T-helper 9 cell (primary cell): ENCODE data around the gene SESN1.

ENCODE experiments used
- DNase-seq: peaks from one replicate; pipeline ENCODE4 v3.0.0-alpha.2; 2020

The SESN1 gene

GRCh38 chr6:109058620-109059019 is 36.0 kb downstream of the SESN1 start:
- no peak for DNase-seq

- no peak for DNase-seq
Observed at GRCh38 chr6:109056661-109057060, 38.0 kb downstream of the SESN1 start.

- no peak for DNase-seq
Observed at GRCh38 chr6:109055771-109056235, 38.8 kb downstream of the SESN1 start.

GRCh38 chr6:109053336-109053735 is 41.3 kb downstream of the SESN1 start:
- DNase-seq: no peak

- DNase-seq: no peak
Observed at GRCh38 chr6:109052852-109053251, 41.8 kb downstream of the SESN1 start.

GRCh38 chr6:109052018-109052651 is 42.5 kb downstream of the SESN1 start:
- DNase-seq: no peak

GRCh38 chr6:109051301-109052017 is 43.2 kb downstream of the SESN1 start:
- DNase-seq: no peak

- no peak for DNase-seq
Observed at GRCh38 chr6:109050447-109051102, 44.1 kb downstream of the SESN1 start.

- DNase-seq: no peak
Observed at GRCh38 chr6:109050012-109050411, 44.6 kb downstream of the SESN1 start.

GRCh38 chr6:109048670-109049415 is 45.8 kb downstream of the SESN1 start:
- DNase-seq: no peak

GRCh38 chr6:109048176-109048575 is 46.5 kb downstream of the SESN1 start:
- DNase-seq: no peak

GRCh38 chr6:109045493-109045892 is 49.2 kb downstream of the SESN1 start:
- DNase-seq: no peak

- DNase-seq: no peak
Observed at GRCh38 chr6:109039795-109040194, 54.9 kb downstream of the SESN1 start.

GRCh38 chr6:109038837-109039398 is 55.7 kb downstream of the SESN1 start:
- no peak for DNase-seq

GRCh38 chr6:109036574-109037294 is 57.9 kb downstream of the SESN1 start:
- no peak for DNase-seq

GRCh38 chr6:109034526-109034925 is 60.1 kb downstream of the SESN1 start:
- DNase-seq: no peak

GRCh38 chr6:109033655-109034054 is 61.0 kb downstream of the SESN1 start:
- DNase-seq: no peak

- DNase-seq: no peak
Observed at GRCh38 chr6:109031416-109031815, 63.2 kb downstream of the SESN1 start.

GRCh38 chr6:109029313-109029712 is 65.3 kb downstream of the SESN1 start:
- no peak for DNase-seq

- DNase-seq: no peak
Observed at GRCh38 chr6:109028439-109028838, 66.2 kb downstream of the SESN1 start.

GRCh38 chr6:109027964-109028363 is 66.7 kb downstream of the SESN1 start:
- no peak for DNase-seq

GRCh38 chr6:109025639-109026038 is 69.0 kb downstream of the SESN1 start:
- no peak for DNase-seq
